Neuronal stem cell (in vitro differentiated cells): ENCODE results near the gene IFT122.

ENCODE experiments used
- DNase-seq: peaks from one replicate; pipeline ENCODE4 v3.0.0-alpha.2; 2013; ENCODE audit warnings: low spot score
- H2AFZ ChIP-seq: one replicate; pipeline ENCODE4 v1.6.1; 2013; ENCODE audit warnings: mild to moderate bottlenecking, low read length, inconsistent platforms
- H2AK5ac ChIP-seq: 2 replicates; pipeline ENCODE4 v1.6.1; 2013; ENCODE audit warnings: low read depth, mild to moderate bottlenecking, inconsistent platforms, low read length, moderate library complexity, mixed read lengths
- H2BK120ac ChIP-seq: 2 replicates; pipeline ENCODE4 v1.6.1; 2013; ENCODE audit warnings: low read depth, mild to moderate bottlenecking, inconsistent platforms, low read length, moderate library complexity, mixed read lengths
- H2BK12ac ChIP-seq: one replicate; pipeline ENCODE4 v1.6.1; 2013; ENCODE audit warnings: low read length, inconsistent platforms
- H2BK15ac ChIP-seq: 2 replicates; pipeline ENCODE4 v1.6.1; 2013; ENCODE audit warnings: mild to moderate bottlenecking, low read length, inconsistent platforms, mixed read lengths
- H2BK5ac ChIP-seq: one replicate; pipeline ENCODE4 v1.6.1; 2013; ENCODE audit warnings: inconsistent platforms, mild to moderate bottlenecking, low read length, moderate library complexity
- H3K14ac ChIP-seq: one replicate; pipeline ENCODE4 v1.6.1; 2013; ENCODE audit warnings: low read length, inconsistent platforms
- H3K18ac ChIP-seq: 2 replicates; pipeline ENCODE4 v1.6.1; 2013; ENCODE audit warnings: low read length, inconsistent platforms
- H3K23ac ChIP-seq: 2 replicates; pipeline ENCODE4 v1.6.1; 2013; ENCODE audit warnings: low read depth, mild to moderate bottlenecking, mixed read lengths, low read length, inconsistent platforms; ENCODE audit not compliant: poor library complexity
- H3K27ac ChIP-seq: replicated peaks from 3 replicates; pipeline ENCODE4 v1.5.1; 2013; ENCODE audit warnings: low read length, inconsistent platforms
- H3K27me3 ChIP-seq, 3 experiments: 2 replicates each; pipeline ENCODE4 v1.6.1; 2013; ENCODE audit warnings: low read length in 3 of 3, mild to moderate bottlenecking in 2 of 3, inconsistent platforms in 1 of 3, low read depth in 1 of 3, mixed read lengths in 1 of 3, moderate library complexity in 1 of 3; ENCODE audit not compliant: control insufficient read depth in 3 of 3, insufficient read depth in 3 of 3
- H3K36me3 ChIP-seq, 2 donors: replicated peaks in 1 of 2; 2 replicates each; pipeline ENCODE4 v1.6.1; 2013; ENCODE audit warnings: low read length in 2 of 2; ENCODE audit not compliant: control insufficient read depth in 2 of 2, insufficient read depth in 2 of 2
- H3K4ac ChIP-seq: 2 replicates; pipeline ENCODE4 v1.6.1; 2013; ENCODE audit warnings: inconsistent platforms, mild to moderate bottlenecking, low read length, moderate library complexity
- H3K4me1 ChIP-seq, 2 donors: 1 replicate in 1 of 2; 2 replicates in 1 of 2; pipeline ENCODE4 v1.6.1; 2013; ENCODE audit warnings: low read length in 2 of 2, low read depth in 1 of 2; ENCODE audit not compliant: control insufficient read depth in 2 of 2, insufficient read depth in 1 of 2
- H3K4me2 ChIP-seq: one replicate; pipeline ENCODE4 v1.6.1; 2013; ENCODE audit warnings: mild to moderate bottlenecking, low read length, inconsistent platforms; ENCODE audit not compliant: insufficient read depth, poor library complexity, severe bottlenecking
- H3K4me3 ChIP-seq, 2 donors: 2 replicates each; pipeline ENCODE4 v1.5.1; 2013; ENCODE audit warnings: low read length in 2 of 2, mild to moderate bottlenecking in 2 of 2, inconsistent platforms in 1 of 2, moderate library complexity in 1 of 2
- H3K79me1 ChIP-seq: one replicate; pipeline ENCODE4 v1.6.1; 2013; ENCODE audit warnings: low read depth, mild to moderate bottlenecking, inconsistent platforms, low read length, moderate library complexity
- H3K9ac ChIP-seq: one replicate; pipeline ENCODE4 v1.6.1; 2013; ENCODE audit warnings: mild to moderate bottlenecking, low read depth, low read length, inconsistent platforms; ENCODE audit not compliant: poor library complexity
- H3K9me3 ChIP-seq, 2 donors: replicated peaks in 1 of 2; 2 replicates each; pipeline versions ENCODE3 to v1.6.1; 2013; ENCODE audit warnings: low read length in 2 of 2, mild to moderate bottlenecking in 2 of 2, inconsistent platforms in 1 of 2, low read depth in 1 of 2, mixed read lengths in 1 of 2, moderate library complexity in 1 of 2; ENCODE audit not compliant: control insufficient read depth in 2 of 2, insufficient read depth in 1 of 2
- H4K8ac ChIP-seq: one replicate; pipeline ENCODE4 v1.6.1; 2013; ENCODE audit warnings: low read depth, mild to moderate bottlenecking, inconsistent platforms, low read length, moderate library complexity
- H4K91ac ChIP-seq: one replicate; pipeline ENCODE4 v1.6.1; 2013; ENCODE audit warnings: low read length, low read depth, mild to moderate bottlenecking, inconsistent platforms; ENCODE audit not compliant: poor library complexity
- WGBS, 2 donors: extraction: QIAGEN DNeasy Blood & Tissue Kit; methylation state at CpG; one replicate each; pipeline ENCODE4 v1.1.7; 2013; ENCODE audit warnings: missing lambda C conversion rate in 2 of 2, mixed read lengths in 1 of 2; ENCODE audit not compliant: insufficient read length in 2 of 2, insufficient replicate concordance in 1 of 2; ENCODE audit errors: extremely low coverage in 2 of 2; 5-methylcytosine and 5-hydroxymethylcytosine counted together

The IFT122 gene

GRCh38 chr3:129565902-129566301 is 125.9 kb downstream of the IFT122 start:
- no peaks in the 10 kb centered on the region for H3K27me3 ChIP-seq
- H3K27ac ChIP-seq: no peak overlapping the region
- no peak overlapping the region for H4K8ac ChIP-seq
- no peak overlapping the region for H3K9ac ChIP-seq
- H2BK120ac ChIP-seq: no peak overlapping the region
- no peak overlapping the region for H4K91ac ChIP-seq
- no peak overlapping the region for H2AFZ ChIP-seq
- H3K36me3 ChIP-seq: peaks cover 0 to 49% of the 10 kb centered on the region in 2 donors
- H3K4me1 ChIP-seq: peaks cover 6 to 10% of the 10 kb centered on the region in 2 donors
- peak overlapping the region in 1 of 2 donors; percentile 8 for H3K4me3 ChIP-seq
- no peak for DNase-seq
- H3K18ac ChIP-seq: peak overlapping the region; percentile 36
- peak overlapping the region; percentile 59 for H2BK12ac ChIP-seq
- no peaks in the 10 kb centered on the region for H3K9me3 ChIP-seq
- H2BK15ac ChIP-seq: no peak overlapping the region
- H3K4me2 ChIP-seq: no peak overlapping the region
- H2AK5ac ChIP-seq: peak overlapping the region; percentile 93
- H3K23ac ChIP-seq: no peak overlapping the region
- H3K4ac ChIP-seq: no peak overlapping the region
- no CpG with 5 or more reads among the region's 7 CpGs for WGBS, 2 donors
- peak overlapping the region; percentile 97 for H3K14ac ChIP-seq
- H3K79me1 ChIP-seq: no peaks in the 10 kb centered on the region
- no peak overlapping the region for H2BK5ac ChIP-seq

- Histone ChIP-seq H3K18ac (peak overlapping the region; percentile 44), H2AK5ac (peak overlapping the region; percentile 11), H4K8ac (no peak overlapping the region), H3K14ac (peak overlapping the region; percentile 47), H2AFZ (no peak overlapping the region), H3K27me3 (no peaks in the 10 kb centered on the region), H3K36me3 (peaks cover 0 to 43% of the 10 kb centered on the region in 2 donors), H3K27ac (no peak overlapping the region), H3K9ac (peak overlapping the region; percentile 64), H3K9me3 (no peaks in the 10 kb centered on the region), H4K91ac (no peak overlapping the region), H3K79me1 (no peaks in the 10 kb centered on the region), H2BK12ac (no peak overlapping the region), H3K4me3 (peak overlapping the region in 1 of 2 donors; percentile 19), H3K4me2 (no peak overlapping the region), H2BK120ac (no peak overlapping the region), H3K4me1 (peaks cover 0 to 5% of the 10 kb centered on the region in 2 donors), H2BK5ac (peak overlapping the region; percentile 62), H3K23ac (no peak overlapping the region), H3K4ac (no peak overlapping the region), H2BK15ac (peak overlapping the region; percentile 35)
- WGBS, 2 donors: no CpG with 5 or more reads among the region's 18 CpGs
- no peak for DNase-seq
Measured at GRCh38 chr3:129567176-129567705, 127.2 kb downstream of the IFT122 start.

GRCh38 chr3:129567939-129568338 is 127.9 kb downstream of the IFT122 start:
- H3K4me2 ChIP-seq: no peak overlapping the region
- H2BK120ac ChIP-seq: no peak overlapping the region
- H3K23ac ChIP-seq: no peak overlapping the region

GRCh38 chr3:129569856-129570255 is 129.8 kb downstream of the IFT122 start:
- Histone ChIP-seq H3K18ac (peak overlapping the region; percentile 44), H3K23ac (peak overlapping the region; percentile 75), H3K9ac (no peak overlapping the region), H2BK120ac (no peak overlapping the region), H3K79me1 (no peaks in the 10 kb centered on the region), H4K91ac (no peak overlapping the region), H3K36me3 (peaks cover 0 to 25% of the 10 kb centered on the region in 2 donors), H3K4me2 (no peak overlapping the region), H3K14ac (no peak overlapping the region), H3K27ac (no peak overlapping the region), H2AK5ac (no peak overlapping the region), H3K4me1 (peaks cover 0 to 5% of the 10 kb centered on the region in 2 donors), H3K4ac (peak overlapping the region; percentile 46), H3K9me3 (no peaks in the 10 kb centered on the region), H2BK15ac (no peak overlapping the region), H3K4me3 (peak overlapping the region in 1 of 2 donors; percentile 24), H2BK5ac (peak overlapping the region; percentile 44), H4K8ac (no peak overlapping the region), H2BK12ac (no peak overlapping the region), H2AFZ (no peak overlapping the region), H3K27me3 (no peaks in the 10 kb centered on the region)
- WGBS, 2 donors: no CpG with 5 or more reads among the region's 7 CpGs
- DNase-seq: no peak

More at GRCh38 chr3:129567939-129568338, 127.9 kb downstream of the IFT122 start:
- no peak overlapping the region for H2AFZ ChIP-seq
- no peak overlapping the region for H3K14ac ChIP-seq
- H2BK12ac ChIP-seq: no peak overlapping the region
- H2BK5ac ChIP-seq: no peak overlapping the region
- H3K36me3 ChIP-seq: peaks cover 0 to 36% of the 10 kb centered on the region in 2 donors
- H2AK5ac ChIP-seq: no peak overlapping the region
- no peak overlapping the region for H2BK15ac ChIP-seq
- H3K27ac ChIP-seq: no peak overlapping the region
- no peaks in the 10 kb centered on the region for H3K9me3 ChIP-seq
- no peak for DNase-seq
- no peak overlapping the region for H4K8ac ChIP-seq
- no CpG with 5 or more reads among the region's 6 CpGs for WGBS, 2 donors
- H3K4ac ChIP-seq: no peak overlapping the region
- H3K4me1 ChIP-seq: peaks cover 0 to 5% of the 10 kb centered on the region in 2 donors
- no peak overlapping the region for H3K9ac ChIP-seq
- no peaks in the 10 kb centered on the region for H3K79me1 ChIP-seq
- no peak overlapping the region for H4K91ac ChIP-seq
- no peak overlapping the region for H3K18ac ChIP-seq
- H3K27me3 ChIP-seq: no peaks in the 10 kb centered on the region
- H3K4me3 ChIP-seq: no peak overlapping the region
